Skeletal muscle tissue (tissue), 4 donors: ENCODE results near the gene ERC2. TPM values are rescaled to one million over a fixed set of nuclear protein-coding genes. Genes with fewer than 3 reads are reported as not detected.

Experiments used
- H3K27ac ChIP-seq: one replicate; pipeline ENCODE4 v1.7.0; 2013; ENCODE audit warnings: mild to moderate bottlenecking, low read depth, low read length, inconsistent platforms
- H3K27me3 ChIP-seq, 3 donors: one replicate each; pipeline ENCODE4 v1.7.0; 2013; ENCODE audit warnings: low read length in 3 of 3; ENCODE audit not compliant: control insufficient read depth in 3 of 3, insufficient read depth in 3 of 3
- H3K36me3 ChIP-seq, 3 donors: one replicate each; pipeline ENCODE4 v1.7.0; 2013; ENCODE audit warnings: low read length in 3 of 3; ENCODE audit not compliant: control insufficient read depth in 3 of 3, insufficient read depth in 3 of 3
- H3K4me1 ChIP-seq, 3 donors: one replicate each; pipeline ENCODE4 v1.7.0; 2013; ENCODE audit warnings: low read length in 3 of 3, mild to moderate bottlenecking in 3 of 3; ENCODE audit not compliant: control insufficient read depth in 3 of 3, insufficient read depth in 3 of 3
- H3K4me3 ChIP-seq, 3 donors: one replicate each; pipeline ENCODE4 v1.7.0; 2013; ENCODE audit warnings: low read length in 3 of 3
- H3K9ac ChIP-seq, 3 donors: one replicate each; pipeline ENCODE4 v1.7.0; 2013; ENCODE audit warnings: low read length in 3 of 3, mild to moderate bottlenecking in 3 of 3, moderate library complexity in 2 of 3, low read depth in 1 of 3
- H3K9me3 ChIP-seq, 3 donors: one replicate each; pipeline ENCODE4 v1.7.0; 2013; ENCODE audit warnings: low read length in 3 of 3; ENCODE audit not compliant: control insufficient read depth in 3 of 3
- total RNA-seq: library from RNA; depleted of rRNA; stranded (reverse); fragments of >200 nt; gene quantifications from one replicate; pipeline ENCODE4 v1.2.3, GENCODE V29; 2014
- donor health status: Osteomylitis.

ERC2 gene
- total RNA-seq, 1 donor from 2014 or later, result 1.0 TPM

GRCh38 chr3:55686426-55687254 lies 781.6 kb downstream of the ERC2 start:
- no peaks in the 10 kb centered on the region for H3K4me1 ChIP-seq
- H3K27me3 ChIP-seq, result peaks cover 0 to 2% (median 0%) of the 10 kb centered on the region in 3 donors
- no peak overlapping the region for H3K9ac ChIP-seq
- H3K4me3 ChIP-seq, result no peak overlapping the region
- no peaks in the 10 kb centered on the region for H3K36me3 ChIP-seq
- no peaks in the 10 kb centered on the region for H3K9me3 ChIP-seq
- H3K27ac ChIP-seq, result no peak overlapping the region

GRCh38 chr3:55683666-55684270 lies 784.5 kb downstream of the ERC2 start:
- H3K27me3 ChIP-seq, result peaks cover 0 to 2% (median 0%) of the 10 kb centered on the region in 3 donors
- H3K4me3 ChIP-seq, result no peak overlapping the region
- no peaks in the 10 kb centered on the region for H3K9me3 ChIP-seq
- H3K27ac ChIP-seq, result no peak overlapping the region
- H3K4me1 ChIP-seq, result peaks cover 0 to 4% (median 1%) of the 10 kb centered on the region in 3 donors
- H3K9ac ChIP-seq, result no peak overlapping the region
- no peaks in the 10 kb centered on the region for H3K36me3 ChIP-seq

DNA sequence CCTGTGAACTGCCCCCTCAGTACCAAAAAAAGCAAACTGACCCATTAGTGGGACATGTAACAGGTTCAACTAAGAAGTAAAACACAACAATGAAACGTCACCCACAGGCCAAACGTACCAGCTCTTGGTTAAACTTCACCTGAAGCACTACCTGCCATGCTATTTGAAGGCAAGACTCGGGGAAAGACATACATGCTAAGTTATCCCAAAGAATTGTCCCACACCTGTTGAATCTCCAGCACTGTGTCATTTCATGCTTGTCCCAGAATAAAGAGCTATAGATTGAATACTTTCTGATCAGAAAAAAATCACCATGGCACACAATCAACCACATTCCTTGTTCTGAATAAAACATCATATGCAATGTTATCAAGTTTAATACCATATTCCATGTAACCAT lies 785.8 kb downstream of the ERC2 start:
- Histone ChIP-seq H3K27ac (no peak overlapping the region), H3K4me3 (no peak overlapping the region), H3K9ac (no peak overlapping the region), H3K4me1 (peaks cover 0 to 5% (median 3%) of the 10 kb centered on the region in 3 donors), H3K27me3 (no peaks in the 10 kb centered on the region), H3K9me3 (no peaks in the 10 kb centered on the region), H3K36me3 (no peaks in the 10 kb centered on the region)

- Histone ChIP-seq H3K9ac (no peak overlapping the region), H3K27ac (no peak overlapping the region)
These were observed 789.6 kb downstream of the ERC2 start for GRCh38 chr3:55678546-55679216.

DNA sequence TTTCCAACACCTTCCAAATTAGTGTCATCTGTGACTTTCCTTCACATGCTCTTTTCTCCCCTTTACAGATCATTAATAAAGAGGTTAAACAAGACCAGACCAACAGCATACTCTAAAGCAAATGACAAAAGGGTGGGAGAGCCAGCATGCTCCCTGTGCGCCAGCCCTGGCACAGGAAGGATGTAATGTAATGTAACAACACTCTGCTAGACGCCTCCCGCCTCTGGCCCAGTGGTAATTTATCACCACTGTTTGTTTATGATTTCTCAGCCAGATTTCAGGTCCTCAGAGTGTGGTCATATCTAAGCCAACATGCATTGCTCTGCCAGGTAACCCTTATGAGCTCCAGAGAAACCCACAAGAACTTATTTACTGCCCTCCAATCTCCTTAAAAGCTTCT lies 791.6 kb downstream of the ERC2 start:
- Histone ChIP-seq H3K27me3 (no peaks in the 10 kb centered on the region), H3K9ac (no peak overlapping the region), H3K4me3 (no peak overlapping the region), H3K9me3 (no peaks in the 10 kb centered on the region), H3K36me3 (no peaks in the 10 kb centered on the region), H3K4me1 (peaks cover 0 to 9% (median 3%) of the 10 kb centered on the region in 3 donors), H3K27ac (no peak overlapping the region)

More at GRCh38 chr3:55678546-55679216, 789.6 kb downstream of the ERC2 start:
- H3K9me3 ChIP-seq, result no peaks in the 10 kb centered on the region
- no peaks in the 10 kb centered on the region for H3K27me3 ChIP-seq
- H3K4me3 ChIP-seq, result no peak overlapping the region
- peaks cover 0 to 9% (median 3%) of the 10 kb centered on the region in 3 donors for H3K4me1 ChIP-seq
- no peaks in the 10 kb centered on the region for H3K36me3 ChIP-seq

DNA sequence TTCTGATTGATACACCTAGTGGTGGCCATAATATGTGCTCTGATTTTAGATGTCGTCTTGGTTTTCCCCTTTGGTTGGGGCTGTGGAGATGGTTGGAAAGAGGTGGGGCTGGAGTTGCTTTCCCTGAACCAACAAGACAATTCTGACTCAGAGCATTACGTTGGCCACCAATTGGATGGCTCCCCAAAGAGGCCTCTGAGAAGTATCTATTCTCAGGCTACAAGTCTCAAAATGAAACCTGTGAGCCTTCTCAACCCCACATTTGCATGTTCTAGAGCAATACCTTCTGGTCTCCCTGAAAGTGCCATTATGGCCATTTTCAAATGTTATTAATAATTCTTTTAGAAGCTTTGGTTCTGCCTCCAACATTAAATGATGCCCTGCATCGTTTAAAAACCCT lies 792.8 kb downstream of the ERC2 start:
- H3K9me3 ChIP-seq, result no peaks in the 10 kb centered on the region
- no peak overlapping the region for H3K27ac ChIP-seq
- no peaks in the 10 kb centered on the region for H3K27me3 ChIP-seq
- no peaks in the 10 kb centered on the region for H3K36me3 ChIP-seq
- H3K4me1 ChIP-seq, result peaks cover 0 to 9% (median 3%) of the 10 kb centered on the region in 3 donors
- no peak overlapping the region for H3K9ac ChIP-seq
- H3K4me3 ChIP-seq, result no peak overlapping the region

DNA sequence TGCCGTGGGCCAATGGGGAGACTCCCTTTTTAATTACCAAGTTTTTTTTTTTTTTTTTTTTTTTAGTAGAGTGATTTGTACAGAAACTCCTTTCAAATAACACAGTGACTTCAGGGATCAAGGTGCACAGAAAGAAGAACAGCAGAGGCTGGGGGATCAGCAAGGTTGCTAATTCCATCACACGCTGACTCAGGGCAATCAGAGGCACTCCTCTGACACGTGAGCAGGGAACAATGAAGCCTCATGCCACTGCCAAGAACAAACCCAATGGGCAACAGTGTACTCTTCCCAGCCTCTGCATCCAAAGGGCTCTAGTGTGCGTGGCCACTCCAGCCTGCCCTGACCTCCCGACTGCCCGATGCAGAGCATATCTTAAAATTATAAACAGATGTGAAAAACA lies 794.5 kb downstream of the ERC2 start:
- H3K36me3 ChIP-seq, result no peaks in the 10 kb centered on the region
- H3K27me3 ChIP-seq, result no peaks in the 10 kb centered on the region
- no peak overlapping the region for H3K9ac ChIP-seq
- H3K27ac ChIP-seq, result no peak overlapping the region
- H3K4me3 ChIP-seq, result no peak overlapping the region
- H3K4me1 ChIP-seq, result peaks cover 0 to 5% (median 2%) of the 10 kb centered on the region in 3 donors
- H3K9me3 ChIP-seq, result no peaks in the 10 kb centered on the region

- H3K36me3 ChIP-seq, result no peaks in the 10 kb centered on the region
- H3K9ac ChIP-seq, result no peak overlapping the region
- H3K27ac ChIP-seq, result no peak overlapping the region
- peaks cover 0 to 4% (median 0%) of the 10 kb centered on the region in 3 donors for H3K4me1 ChIP-seq
- H3K9me3 ChIP-seq, result no peaks in the 10 kb centered on the region
- no peak overlapping the region for H3K4me3 ChIP-seq
- no peaks in the 10 kb centered on the region for H3K27me3 ChIP-seq
These were observed 799.1 kb downstream of the ERC2 start for GRCh38 chr3:55669133-55669532.

DNA sequence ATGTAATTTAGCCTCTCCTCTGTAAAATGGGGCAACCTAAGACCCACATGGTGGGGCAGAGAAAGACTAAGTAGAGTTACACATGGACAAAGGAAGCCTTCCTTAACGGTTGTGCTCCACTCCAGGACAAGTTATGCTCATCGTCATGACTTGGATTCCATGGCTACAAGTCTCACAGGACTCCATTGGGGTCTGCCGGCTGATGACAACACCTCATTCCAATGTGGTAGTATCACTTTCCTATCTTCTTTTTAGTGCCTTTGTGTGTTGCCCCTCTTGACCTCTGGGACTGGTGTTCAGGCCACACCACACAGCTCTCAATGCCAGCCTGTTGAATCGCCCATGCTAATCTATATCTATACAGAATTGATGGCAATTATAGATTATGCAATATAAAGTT lies 799.9 kb downstream of the ERC2 start:
- H3K4me3 ChIP-seq, result no peak overlapping the region
- H3K9me3 ChIP-seq, result no peaks in the 10 kb centered on the region
- H3K9ac ChIP-seq, result no peak overlapping the region
- H3K27me3 ChIP-seq, result no peaks in the 10 kb centered on the region
- H3K36me3 ChIP-seq, result no peaks in the 10 kb centered on the region
- no peaks in the 10 kb centered on the region for H3K4me1 ChIP-seq
- no peak overlapping the region for H3K27ac ChIP-seq

DNA sequence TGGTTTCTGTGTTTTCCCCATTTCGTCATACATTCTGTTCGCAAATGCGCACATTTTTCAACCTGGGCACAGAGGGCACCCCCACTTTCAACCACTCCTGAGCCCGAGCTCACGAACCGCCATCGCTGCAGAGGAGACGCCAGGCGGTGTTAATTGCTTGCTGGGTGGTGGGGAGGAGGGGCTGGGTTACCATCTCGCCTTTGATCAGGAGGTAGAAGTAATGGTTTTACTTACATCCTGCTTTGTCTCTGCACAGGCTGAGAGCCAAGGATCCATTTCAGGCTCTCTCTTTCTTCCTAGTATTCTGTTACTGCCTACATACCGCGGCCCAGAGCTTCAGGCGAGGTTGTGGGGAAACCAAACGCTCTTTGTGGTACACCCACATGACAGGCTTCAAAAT lies 803.9 kb downstream of the ERC2 start:
- Histone ChIP-seq H3K27me3 (no peaks in the 10 kb centered on the region), H3K4me3 (no peak overlapping the region), H3K9ac (no peak overlapping the region), H3K4me1 (no peaks in the 10 kb centered on the region), H3K36me3 (no peaks in the 10 kb centered on the region), H3K27ac (no peak overlapping the region), H3K9me3 (no peaks in the 10 kb centered on the region)
